ENCODE results near the gene CAMTA1.
A peak's percentile ranks its signal among the peaks of the same experiment; 100 is the strongest.
"Not testable (repeated sequence)": the region's sequence is repeated elsewhere in the genome, so short reads cannot be mapped to it uniquely, and the experiment has no call there.

The CAMTA1 gene

GRCh38 chr1:7770997-7771822 is 986.0 kb downstream of the CAMTA1 start, which contains the start of gene VAMP3:
TSS of gene VAMP3 (plus strand) at chr1:7771296. CDS start at chr1:7771384, 88 bp downstream.
- peak; percentile 84 to 89 for DNase-seq (ENCODE audit: low read depth in 1 of 2, low spot score in 1 of 2)

- DNase-seq (ENCODE audit: low read depth in 1 of 2, low spot score in 1 of 2), result no peak
Observed at GRCh38 chr1:7771823-7772299, 986.6 kb downstream of the CAMTA1 start.

GRCh38 chr1:7777591-7777990 is 992.3 kb downstream of the CAMTA1 start:
- DNase-seq (ENCODE audit: low read depth in 1 of 2, low spot score in 1 of 2), result no peak

- DNase-seq (ENCODE audit: low read depth in 1 of 2, low spot score in 1 of 2), result no peak
Observed at GRCh38 chr1:7778133-7778628, 992.9 kb downstream of the CAMTA1 start.

GRCh38 chr1:7780976-7781375 is 995.7 kb downstream of the CAMTA1 start:
- no peak for DNase-seq (ENCODE audit: low read depth in 1 of 2, low spot score in 1 of 2)

GRCh38 chr1:7781501-7781900 is 996.2 kb downstream of the CAMTA1 start:
- DNase-seq (ENCODE audit: low read depth in 1 of 2, low spot score in 1 of 2), result no peak

- DNase-seq (ENCODE audit: low read depth in 1 of 2, low spot score in 1 of 2), result no peak
Observed at GRCh38 chr1:7781923-7782495, 996.8 kb downstream of the CAMTA1 start.

GRCh38 chr1:7783178-7783711 is 998.0 kb downstream of the CAMTA1 start:
- peak in 1 of 2 donors; percentile 9 for DNase-seq (ENCODE audit: low read depth in 1 of 2, low spot score in 1 of 2)

- peak; percentile 82 to 86 for DNase-seq (ENCODE audit: low read depth in 1 of 2, low spot score in 1 of 2)
Observed at GRCh38 chr1:7783826-7784491, 998.7 kb downstream of the CAMTA1 start, which contains the start of gene PER3. TSS of gene PER3 (plus strand) at chr1:7784291. CDS start at chr1:7784878, 587 bp downstream.

- no peak for DNase-seq (ENCODE audit: low read depth in 1 of 2, low spot score in 1 of 2)
Observed at GRCh38 chr1:7784492-7785071, 999.3 kb downstream of the CAMTA1 start.

GRCh38 chr1:7785108-7785507 is 999.9 kb downstream of the CAMTA1 start:
- DNase-seq (ENCODE audit: low read depth in 1 of 2, low spot score in 1 of 2), result no peak

GRCh38 chr1:7786795-7787194 is 1001.5 kb downstream of the CAMTA1 start:
- no peak for DNase-seq (ENCODE audit: low read depth in 1 of 2, low spot score in 1 of 2)

- DNase-seq (ENCODE audit: low read depth in 1 of 2, low spot score in 1 of 2), result no peak
Observed at GRCh38 chr1:7789828-7790227, 1004.6 kb downstream of the CAMTA1 start.

GRCh38 chr1:7791027-7791426 is 1005.8 kb downstream of the CAMTA1 start:
- not testable (repeated sequence) for DNase-seq (ENCODE audit: low read depth in 1 of 2, low spot score in 1 of 2)

GRCh38 chr1:7795406-7795805 is 1010.2 kb downstream of the CAMTA1 start:
- no peak for DNase-seq (ENCODE audit: low read depth in 1 of 2, low spot score in 1 of 2)

- no peak for DNase-seq (ENCODE audit: low read depth in 1 of 2, low spot score in 1 of 2)
Observed at GRCh38 chr1:7805460-7805859, 1020.2 kb downstream of the CAMTA1 start.

- no peak for DNase-seq (ENCODE audit: low read depth in 1 of 2, low spot score in 1 of 2)
Observed at GRCh38 chr1:7808253-7808844, 1023.1 kb downstream of the CAMTA1 start.

GRCh38 chr1:7809742-7810141 is 1024.5 kb downstream of the CAMTA1 start:
- DNase-seq (ENCODE audit: low read depth in 1 of 2, low spot score in 1 of 2), result no peak

- DNase-seq (ENCODE audit: low read depth in 1 of 2, low spot score in 1 of 2), result no peak
Observed at GRCh38 chr1:7810395-7810794, 1025.1 kb downstream of the CAMTA1 start.

- no peak for DNase-seq (ENCODE audit: low read depth in 1 of 2, low spot score in 1 of 2)
Observed at GRCh38 chr1:7811476-7811875, 1026.2 kb downstream of the CAMTA1 start.

Data from activated CD4-positive, alpha-beta T cell treated with anti-CD3 and anti-CD28 coated beads, Interleukin-2, amount 50 U/mL, for 24 hours (primary cell).